ENCODE data around the gene NMS. TPM values are rescaled to one million over a fixed set of nuclear protein-coding genes. Genes with fewer than 3 reads are reported as not detected.
"Not testable (repeated sequence)": the region's sequence is repeated elsewhere in the genome, so short reads cannot be mapped to it uniquely, and the experiment has no call there.

NMS gene
- total RNA-seq (2014; rRNA removed; shearing (Covaris generic)), result not detected in 2 replicates

GRCh38 chr2:100470182-100470581 lies at the start of gene NMS:
Gene NMS, plus strand, starts transcription at chr2:100470482. Its CDS starts 7 bp downstream, at chr2:100470489.
- no peak for DNase-seq (ENCODE audit: low spot score)

DNA sequence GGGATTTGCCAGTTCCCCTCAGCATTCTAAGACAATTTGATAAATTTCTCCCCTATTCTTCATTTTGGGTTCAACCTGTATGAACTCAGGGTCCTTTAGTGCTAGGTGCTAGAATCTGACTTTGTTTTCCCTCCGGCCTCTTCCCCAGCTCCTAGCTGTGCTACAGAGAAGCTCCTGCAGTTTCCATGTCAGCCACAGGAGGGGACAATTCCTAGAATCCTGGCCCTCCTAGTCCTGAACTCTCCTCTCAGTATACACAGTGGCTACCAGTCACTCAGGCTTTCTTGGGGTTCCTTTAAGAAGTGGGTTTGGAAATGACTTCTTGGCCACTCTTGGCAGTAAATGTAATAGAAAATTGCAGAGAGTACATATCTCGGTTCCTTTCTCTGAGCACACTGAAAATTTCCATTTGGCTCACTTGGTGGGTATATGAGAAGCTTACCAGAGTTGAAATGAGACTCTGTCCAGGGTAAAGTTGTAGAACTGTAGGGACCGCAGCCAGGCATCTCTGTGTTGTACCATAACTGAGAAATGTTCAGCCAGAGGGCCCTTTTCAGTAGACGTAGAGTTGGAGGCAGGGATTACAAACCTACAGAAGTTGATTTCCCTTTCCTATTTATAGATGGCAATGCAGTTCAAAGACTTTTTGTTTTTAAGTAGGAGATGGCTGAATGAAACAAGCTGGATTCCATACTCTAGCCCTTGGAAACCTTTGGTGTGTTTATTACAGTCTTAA lies 47.8 kb upstream of the NMS start:
- peak; percentile 37 for DNase-seq (ENCODE audit: low spot score)

GRCh38 chr2:100423631-100424030 lies 46.7 kb upstream of the NMS start:
- DNase-seq (ENCODE audit: low spot score), result no peak

GRCh38 chr2:100424277-100424875 lies 45.9 kb upstream of the NMS start:
- DNase-seq (ENCODE audit: low spot score), result no peak

GRCh38 chr2:100425107-100425506 lies 45.2 kb upstream of the NMS start:
- no peak for DNase-seq (ENCODE audit: low spot score)

DNA sequence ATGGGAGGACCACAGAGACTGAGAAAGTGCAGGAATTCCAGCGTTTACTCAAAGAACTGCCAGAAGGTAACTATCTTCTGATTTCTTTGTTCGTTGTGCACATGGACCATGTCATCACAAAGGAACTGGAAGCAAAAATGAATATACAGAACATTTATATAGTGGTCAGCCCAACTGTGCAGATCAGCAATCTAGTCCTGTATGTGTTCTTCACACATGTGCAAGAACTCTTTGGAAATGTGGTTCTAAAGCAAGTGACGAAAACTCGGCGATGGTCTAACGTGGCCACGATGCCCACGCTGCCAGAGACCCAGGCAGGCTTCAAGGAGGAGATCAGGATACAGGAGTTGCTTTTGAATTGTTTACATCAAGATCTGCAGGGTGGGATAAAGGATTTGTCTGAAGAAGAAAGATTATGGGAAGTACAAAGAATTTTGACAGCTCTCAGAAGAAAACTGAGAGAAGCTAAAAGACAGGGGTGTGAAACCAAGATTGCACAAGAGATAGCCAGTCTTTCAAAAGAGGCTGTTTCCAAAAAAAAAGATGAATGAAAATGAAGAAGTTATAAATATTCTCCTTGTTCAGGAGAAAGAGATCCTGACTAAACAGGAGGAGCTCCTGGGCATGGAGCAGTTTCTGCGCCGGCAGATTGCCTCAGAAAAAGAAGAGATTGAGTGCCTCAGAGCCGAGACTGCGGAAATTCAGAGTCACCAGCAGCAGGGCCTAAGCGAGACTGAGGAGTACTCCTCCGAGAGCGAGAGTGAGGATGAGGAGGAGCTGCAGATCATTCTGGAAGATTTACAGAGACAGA lies 44.5 kb upstream of the NMS start:
- DNase-seq (ENCODE audit: low spot score), result no peak

- DNase-seq (ENCODE audit: low spot score), result no peak
Observed at GRCh38 chr2:100426384-100426720, 43.9 kb upstream of the NMS start.

DNA sequence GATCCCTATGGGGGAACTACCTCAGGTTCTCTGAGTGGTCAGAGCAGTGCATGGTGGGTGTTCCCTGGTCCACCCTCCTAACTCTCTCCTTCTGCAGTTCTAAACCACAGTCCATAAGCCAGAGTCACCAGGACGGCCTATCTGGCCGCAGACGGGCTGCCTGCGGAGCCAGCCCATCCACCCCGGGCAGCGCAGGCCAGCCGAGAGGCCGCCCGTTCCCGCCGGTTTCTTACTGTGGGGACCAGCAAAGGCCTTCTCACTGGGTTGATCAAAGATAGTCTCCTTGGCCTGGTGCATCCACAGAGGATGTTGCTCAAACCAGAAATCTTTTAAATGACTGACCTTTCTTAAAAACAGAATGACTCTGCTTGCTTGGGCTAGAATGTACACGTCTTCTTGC lies 43.2 kb upstream of the NMS start:
- DNase-seq (ENCODE audit: low spot score), result no peak

DNA sequence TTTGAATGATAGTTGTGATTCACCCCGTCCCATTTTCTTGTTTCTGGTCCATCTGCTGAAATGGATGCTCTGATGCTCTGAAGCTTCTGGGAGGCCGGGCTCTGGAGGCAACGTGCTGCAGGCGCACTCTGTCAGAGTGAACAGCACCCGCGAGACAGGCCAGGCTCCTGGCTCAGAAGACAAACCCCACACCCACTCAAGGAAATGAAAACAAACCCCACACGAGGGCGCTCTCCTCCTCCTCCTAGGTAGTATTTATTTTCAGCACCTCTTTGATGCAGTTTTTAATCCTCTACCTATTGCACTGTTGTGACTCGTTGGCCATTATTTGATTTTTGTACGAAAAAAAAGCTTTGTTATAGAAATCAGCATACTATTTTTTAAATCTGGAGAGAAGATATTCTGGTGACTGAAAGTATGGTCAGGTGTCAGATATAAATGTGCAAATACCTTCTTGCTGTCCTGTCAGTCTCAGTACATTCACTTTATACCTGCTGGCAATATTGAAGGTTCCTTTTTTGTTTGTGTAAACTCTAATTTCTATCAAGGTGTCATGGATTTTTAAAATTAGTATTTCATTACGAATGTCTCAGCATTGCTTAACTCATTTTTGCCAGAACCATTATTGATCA lies 42.5 kb upstream of the NMS start:
- peak; percentile 46 for DNase-seq (ENCODE audit: low spot score)

- DNase-seq (ENCODE audit: low spot score), result no peak
Observed at GRCh38 chr2:100429726-100430125, 40.6 kb upstream of the NMS start.

GRCh38 chr2:100437751-100438150 lies 32.5 kb upstream of the NMS start:
- DNase-seq (ENCODE audit: low spot score), result no peak

- DNase-seq (ENCODE audit: low spot score), result no peak
Observed at GRCh38 chr2:100446696-100447095, 23.6 kb upstream of the NMS start.

- DNase-seq (ENCODE audit: low spot score), result no peak
Observed at GRCh38 chr2:100451092-100451491, 19.2 kb upstream of the NMS start.

DNA sequence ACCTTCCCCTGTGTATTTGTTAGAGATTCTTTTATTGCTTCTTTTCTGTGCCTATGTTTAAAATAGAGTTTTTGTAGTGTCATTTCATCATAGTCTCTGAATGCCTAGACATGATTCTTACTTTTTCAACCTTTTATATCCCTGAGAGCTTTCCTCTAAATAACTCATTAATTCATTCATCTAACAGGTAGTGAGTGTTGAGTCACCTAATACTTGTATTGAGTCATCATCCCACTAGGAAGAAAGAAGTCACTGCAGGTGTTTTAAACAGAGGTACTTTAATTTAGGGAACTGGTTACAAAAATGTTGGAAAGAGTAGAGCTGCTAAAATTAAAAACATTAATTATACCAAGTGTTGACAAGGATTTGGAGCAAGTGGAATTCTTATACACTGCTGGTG lies 18.5 kb upstream of the NMS start:
- DNase-seq (ENCODE audit: low spot score), result no peak

DNA sequence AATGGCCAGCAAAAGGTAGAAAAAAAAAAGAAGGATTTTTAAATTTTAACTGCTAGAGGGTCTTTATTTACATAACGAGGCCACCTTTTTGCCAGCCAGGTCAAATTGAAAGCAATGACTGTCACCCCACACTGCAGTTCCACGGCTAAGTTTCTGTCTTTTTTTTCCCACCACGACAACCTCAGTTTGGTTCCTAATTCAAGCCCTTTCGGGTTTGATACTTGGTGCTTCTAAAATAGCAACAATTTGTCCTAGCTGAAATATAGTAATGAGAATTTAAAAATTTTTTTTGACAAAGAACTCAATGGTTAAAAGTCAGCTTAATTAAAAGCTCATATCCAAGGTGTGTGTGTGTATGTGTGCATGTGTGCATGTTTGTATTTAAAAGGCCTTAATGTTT lies 16.4 kb upstream of the NMS start:
- no peak for DNase-seq (ENCODE audit: low spot score)

DNA sequence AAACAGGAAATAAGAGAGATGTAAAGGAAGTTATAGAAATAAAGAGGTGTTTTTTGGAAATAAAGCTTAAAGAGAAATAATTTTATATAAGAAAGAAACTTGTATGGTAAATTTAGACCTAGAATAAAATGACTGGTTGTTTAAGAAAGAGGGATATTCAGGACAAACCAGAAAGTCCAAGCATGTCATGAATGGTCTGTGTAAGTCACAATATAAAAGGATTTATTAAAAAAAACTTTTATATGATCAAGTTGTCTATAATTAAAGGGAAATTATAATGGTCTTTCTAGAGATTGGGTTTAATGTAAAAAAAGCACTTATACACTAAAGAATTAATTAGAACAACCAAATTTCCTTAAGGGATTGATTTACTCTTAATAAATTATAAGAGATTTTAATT lies 13.9 kb upstream of the NMS start:
- not testable (repeated sequence) for DNase-seq (ENCODE audit: low spot score)

- no peak for DNase-seq (ENCODE audit: low spot score)
Observed at GRCh38 chr2:100460904-100461530, 9.3 kb upstream of the NMS start.

DNA sequence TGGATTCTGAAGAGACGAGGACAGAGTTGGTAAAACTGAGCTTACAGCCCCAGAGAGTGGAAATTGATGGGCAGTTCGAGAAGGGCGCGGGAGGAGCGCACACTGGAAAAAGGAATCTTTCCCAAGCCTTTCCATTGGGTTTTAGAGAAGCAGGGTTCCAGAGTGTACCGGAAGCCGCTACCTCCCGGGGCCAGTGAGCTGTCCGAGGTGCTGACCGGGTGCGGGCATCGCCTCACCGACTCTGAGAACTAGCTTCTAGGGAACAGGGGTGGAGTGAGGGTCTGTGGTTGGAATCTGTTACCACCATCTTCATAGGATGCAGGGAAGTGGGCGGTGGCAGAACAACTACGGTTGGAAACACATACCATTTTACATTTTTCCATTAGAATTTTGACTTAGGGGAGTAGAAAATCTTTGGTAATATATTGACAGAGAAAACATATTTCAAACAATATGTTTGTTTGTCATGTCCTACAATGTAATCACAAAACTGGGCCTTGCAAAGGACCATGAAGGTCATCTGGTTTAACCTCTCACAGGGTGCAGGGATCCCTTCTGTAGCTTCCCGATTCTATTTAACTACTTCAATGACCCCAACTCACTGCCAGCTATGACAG lies 724 bp downstream of the NMS start:
- no peak for DNase-seq (ENCODE audit: low spot score)

DNA sequence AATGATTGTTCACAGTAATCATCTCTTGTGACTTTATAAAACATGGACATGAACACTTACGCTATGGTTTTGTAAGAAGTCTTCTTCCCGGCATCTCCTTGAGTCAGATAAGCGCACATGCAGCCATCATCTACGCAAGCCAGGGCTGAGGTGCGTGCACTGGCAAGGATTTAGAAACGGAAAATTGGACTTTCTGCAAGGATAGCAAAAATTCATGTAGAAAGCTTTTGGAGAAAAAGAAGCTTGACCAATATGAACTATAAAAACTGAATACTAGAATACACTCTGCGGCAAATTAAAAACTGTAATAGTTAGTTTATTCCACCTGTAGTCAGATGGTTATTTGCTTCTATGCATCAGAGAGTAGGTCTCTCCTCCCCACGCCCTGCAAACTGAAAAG lies 6.3 kb downstream of the NMS start:
- no peak for DNase-seq (ENCODE audit: low spot score)

GRCh38 chr2:100482741-100483140 lies 12.5 kb downstream of the NMS start:
- DNase-seq (ENCODE audit: low spot score), result no peak

GRCh38 chr2:100483895-100484294 lies 13.6 kb downstream of the NMS start:
- no peak for DNase-seq (ENCODE audit: low spot score)

DNA sequence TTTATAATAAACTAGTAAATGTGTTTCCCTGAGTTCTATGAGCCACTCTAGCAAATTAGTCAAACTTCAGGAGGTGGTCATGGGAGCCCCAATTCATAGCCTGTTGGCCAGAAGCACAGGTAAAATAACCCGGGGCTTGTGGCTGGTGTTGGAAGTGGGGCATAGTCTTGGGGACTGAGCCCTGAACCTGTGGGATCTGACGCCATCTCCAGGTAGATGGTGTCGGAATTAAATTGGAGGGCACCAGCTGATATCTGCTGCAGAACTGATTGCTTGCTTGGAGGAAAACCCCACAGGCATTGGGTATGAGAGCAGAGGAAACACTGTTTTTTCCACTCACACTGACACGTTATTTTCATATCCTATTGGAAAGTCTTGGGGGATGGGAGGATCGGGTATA lies 14.1 kb downstream of the NMS start:
- no peak for DNase-seq (ENCODE audit: low spot score)

All from A172 (cell line).